Thymus (tissue), 11 donors: ENCODE measurements around the gene ZKSCAN2. TPM values are rescaled to one million over a fixed set of nuclear protein-coding genes. Genes with fewer than 3 reads are reported as not detected.

ENCODE experiments used
- DNase-seq, 9 donors: peaks; one replicate each; pipeline ENCODE4 v3.0.0-alpha.2; 2013; ENCODE audit warnings: low spot score in 9 of 9, low read depth in 6 of 9, missing footprints in 1 of 9
- H3K27ac ChIP-seq, 2 donors: one replicate each; pipeline ENCODE4 v1.5.1; 2013; ENCODE audit warnings: control low read depth in 1 of 2, low read depth in 1 of 2, low read length in 1 of 2, mild to moderate bottlenecking in 1 of 2, moderate library complexity in 1 of 2
- H3K27me3 ChIP-seq, 2 donors: one replicate each; pipeline ENCODE4 v1.5.1; 2013; ENCODE audit warnings: low read length in 1 of 2; ENCODE audit not compliant: control insufficient read depth in 2 of 2, insufficient read depth in 1 of 2
- H3K36me3 ChIP-seq, 2 donors: one replicate each; pipeline ENCODE4 v1.5.1; 2013; ENCODE audit warnings: low read length in 1 of 2, mild to moderate bottlenecking in 1 of 2, moderate library complexity in 1 of 2; ENCODE audit not compliant: control insufficient read depth in 2 of 2, insufficient read depth in 2 of 2
- H3K4me1 ChIP-seq, 2 donors: one replicate each; pipeline ENCODE4 v1.5.1; 2013; ENCODE audit warnings: low read length in 2 of 2; ENCODE audit not compliant: control insufficient read depth in 2 of 2, insufficient read depth in 2 of 2
- H3K4me3 ChIP-seq, 2 donors: one replicate each; pipeline ENCODE4 v1.5.1; 2013; ENCODE audit warnings: low read length in 2 of 2, control low read depth in 1 of 2, mild to moderate bottlenecking in 1 of 2
- H3K9me3 ChIP-seq, 2 donors: one replicate each; pipeline ENCODE4 v1.5.1; 2013; ENCODE audit warnings: low read length in 1 of 2, mild to moderate bottlenecking in 1 of 2; ENCODE audit not compliant: control insufficient read depth in 2 of 2, insufficient read depth in 1 of 2
- WGBS: extraction: QIAGEN DNeasy Blood & Tissue Kit; methylation state at CpG from one replicate; pipeline ENCODE4 v1.1.7; 2013; 5-methylcytosine and 5-hydroxymethylcytosine counted together
- polyA plus RNA-seq: library from polyadenylated mRNA; stranded (reverse); fragments of 200-250 nt; gene quantifications from one replicate; pipeline ENCODE4 v1.2.3, GENCODE V29; 2013
- total RNA-seq: library from RNA; stranded (reverse); fragments of 120-200 nt; gene quantifications from one replicate; pipeline ENCODE4 v1.2.4, GENCODE V29; 2013
- donor health status: healthy.

Gene ZKSCAN2
- total and polyA plus RNA-seq, 2 donors = 1.2 to 3.3 TPM

DNA sequence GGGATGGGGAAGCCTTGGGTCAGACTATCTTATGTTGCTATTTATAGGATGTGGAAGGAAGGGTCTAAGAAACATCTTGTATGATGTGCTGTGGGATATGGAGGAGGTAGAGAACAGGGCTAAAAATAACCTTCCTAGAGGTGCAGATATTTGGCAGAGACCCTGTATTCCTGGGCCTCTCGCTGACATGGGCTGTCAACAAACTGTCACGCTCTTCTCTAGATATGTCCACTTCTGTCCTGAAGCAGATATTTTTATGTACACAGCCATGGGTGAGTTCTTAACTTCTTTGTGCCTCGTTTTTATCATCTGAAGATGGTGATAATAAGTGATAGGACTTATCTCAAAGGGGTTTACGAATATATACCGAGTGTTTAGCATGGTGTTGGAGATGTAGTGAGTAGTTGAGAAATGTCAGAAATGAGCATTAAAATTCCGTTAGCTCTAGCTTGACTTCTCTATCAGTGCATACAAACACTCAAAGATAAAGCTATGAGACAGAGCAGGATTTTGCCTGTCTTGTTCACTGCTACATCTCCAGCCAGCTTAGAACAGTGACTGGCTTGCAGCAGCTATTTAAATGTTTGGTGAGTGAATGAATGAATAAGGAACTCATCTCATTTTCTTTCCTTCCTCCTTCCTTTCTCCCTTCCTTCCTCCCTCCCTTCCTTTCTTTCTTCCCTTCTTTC is 43.8 kb downstream of the ZKSCAN2 start:
- 89% methylated on average over 6 of the region's 6 CpGs for WGBS
- no peak for DNase-seq
- Histone ChIP-seq H3K4me3 (no peak overlapping the region), H3K4me1 (no peaks in the 10 kb centered on the region), H3K27me3 (no peaks in the 10 kb centered on the region), H3K27ac (no peak overlapping the region), H3K9me3 (no peaks in the 10 kb centered on the region), H3K36me3 (no peaks in the 10 kb centered on the region)

DNA sequence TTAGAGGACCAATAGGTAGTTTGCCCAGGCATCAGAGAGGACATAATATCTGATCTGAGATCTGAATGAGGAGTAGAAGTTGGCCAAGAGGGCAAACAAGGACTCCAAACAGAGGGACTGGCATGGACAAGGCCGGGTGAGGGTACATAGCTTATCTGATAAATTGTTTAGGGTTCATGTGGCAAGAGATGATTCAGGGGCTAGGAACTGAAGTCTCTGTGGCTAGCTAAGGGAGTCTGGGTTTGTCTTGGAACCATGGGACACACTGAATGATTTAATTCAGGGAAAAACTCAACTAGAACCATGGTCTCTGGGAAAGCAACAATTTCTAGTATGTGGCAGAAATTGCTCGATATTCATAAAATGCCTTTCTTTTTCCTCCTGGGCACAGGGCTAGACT is 45.0 kb downstream of the ZKSCAN2 start:
- no peak overlapping the region for H3K4me3 ChIP-seq
- H3K27me3 ChIP-seq = no peaks in the 10 kb centered on the region
- no peak overlapping the region for H3K27ac ChIP-seq
- WGBS = 98% methylated on average over 2 of the region's 2 CpGs
- DNase-seq = no peak
- no peaks in the 10 kb centered on the region for H3K4me1 ChIP-seq
- H3K36me3 ChIP-seq = no peaks in the 10 kb centered on the region
- no peaks in the 10 kb centered on the region for H3K9me3 ChIP-seq

DNA sequence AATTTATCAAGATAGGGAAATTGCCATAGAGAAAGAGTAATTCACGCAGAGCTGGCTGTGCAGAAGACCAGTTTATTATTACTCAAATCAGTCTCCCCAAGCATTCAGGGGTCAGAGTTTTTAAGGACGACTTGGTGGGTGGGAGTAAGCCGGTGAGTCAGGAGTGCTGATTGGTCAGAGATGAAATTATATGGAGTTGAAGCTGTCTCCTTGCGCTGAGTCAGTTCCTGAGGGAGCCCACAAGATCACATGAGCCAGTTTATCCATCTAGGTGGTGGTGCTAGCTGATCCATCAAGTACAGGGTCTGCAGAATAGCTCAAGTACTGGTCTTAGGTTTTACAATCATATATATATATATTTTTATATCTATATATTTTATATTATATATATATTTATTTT is 46.9 kb downstream of the ZKSCAN2 start:
- H3K36me3 ChIP-seq = no peaks in the 10 kb centered on the region
- H3K4me3 ChIP-seq = no peak overlapping the region
- no peaks in the 10 kb centered on the region for H3K4me1 ChIP-seq
- H3K27ac ChIP-seq = no peak overlapping the region
- 16% methylated on average over 4 of the region's 4 CpGs for whole genome bisulfite sequencing
- DNase-seq = no peak
- no peaks in the 10 kb centered on the region for H3K9me3 ChIP-seq
- no peaks in the 10 kb centered on the region for H3K27me3 ChIP-seq

DNA sequence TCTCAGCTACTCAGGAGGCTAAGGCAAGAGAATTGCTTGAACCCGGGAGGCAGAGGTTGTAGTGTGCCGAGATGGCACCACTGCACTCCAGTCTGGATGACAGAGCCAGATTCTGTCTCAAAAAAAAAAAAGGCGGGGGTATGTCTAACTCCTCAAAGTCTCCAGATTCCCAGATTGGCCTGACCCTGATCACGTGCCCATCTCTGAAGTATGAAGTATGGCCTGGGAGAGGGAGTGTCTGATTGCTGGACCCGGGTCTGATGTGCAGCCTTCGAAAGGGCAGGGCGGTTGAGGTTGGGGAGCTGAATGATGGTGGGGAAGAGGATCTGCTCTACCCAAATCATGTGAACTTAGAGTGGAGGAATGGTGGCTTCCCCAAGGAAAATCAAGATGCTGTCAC is 58.2 kb downstream of the ZKSCAN2 start:
- Histone ChIP-seq H3K36me3 (no peaks in the 10 kb centered on the region), H3K4me1 (no peaks in the 10 kb centered on the region), H3K9me3 (no peaks in the 10 kb centered on the region), H3K27me3 (no peaks in the 10 kb centered on the region), H3K27ac (no peak overlapping the region), H3K4me3 (no peak overlapping the region)
- DNase-seq = no peak
- 96% methylated on average over 7 of the region's 7 CpGs for WGBS

DNA sequence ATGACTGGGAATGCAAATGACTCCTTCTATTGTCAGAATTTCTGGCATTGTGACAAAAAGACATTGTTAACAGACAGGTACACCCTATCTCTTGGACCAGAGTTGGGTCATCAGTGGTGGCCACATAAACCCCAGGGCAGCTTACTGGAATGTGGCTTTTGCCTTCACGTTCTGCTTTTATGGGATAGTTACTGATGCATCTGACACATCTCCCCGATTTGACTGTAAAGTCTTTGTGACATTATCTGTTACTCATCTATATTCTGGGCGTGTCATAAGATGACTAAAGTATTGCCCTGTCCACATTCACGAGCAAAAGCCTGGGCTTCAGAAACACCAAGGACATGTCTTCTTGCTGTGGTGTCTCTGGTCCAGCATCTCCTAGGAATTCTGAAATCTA is 59.6 kb downstream of the ZKSCAN2 start:
- no peak for DNase-seq
- H3K27me3 ChIP-seq = no peaks in the 10 kb centered on the region
- 92% methylated on average over 4 of the region's 4 CpGs for WGBS
- H3K9me3 ChIP-seq = no peaks in the 10 kb centered on the region
- H3K36me3 ChIP-seq = no peaks in the 10 kb centered on the region
- no peak overlapping the region for H3K27ac ChIP-seq
- no peak overlapping the region for H3K4me3 ChIP-seq
- H3K4me1 ChIP-seq = no peaks in the 10 kb centered on the region

DNA sequence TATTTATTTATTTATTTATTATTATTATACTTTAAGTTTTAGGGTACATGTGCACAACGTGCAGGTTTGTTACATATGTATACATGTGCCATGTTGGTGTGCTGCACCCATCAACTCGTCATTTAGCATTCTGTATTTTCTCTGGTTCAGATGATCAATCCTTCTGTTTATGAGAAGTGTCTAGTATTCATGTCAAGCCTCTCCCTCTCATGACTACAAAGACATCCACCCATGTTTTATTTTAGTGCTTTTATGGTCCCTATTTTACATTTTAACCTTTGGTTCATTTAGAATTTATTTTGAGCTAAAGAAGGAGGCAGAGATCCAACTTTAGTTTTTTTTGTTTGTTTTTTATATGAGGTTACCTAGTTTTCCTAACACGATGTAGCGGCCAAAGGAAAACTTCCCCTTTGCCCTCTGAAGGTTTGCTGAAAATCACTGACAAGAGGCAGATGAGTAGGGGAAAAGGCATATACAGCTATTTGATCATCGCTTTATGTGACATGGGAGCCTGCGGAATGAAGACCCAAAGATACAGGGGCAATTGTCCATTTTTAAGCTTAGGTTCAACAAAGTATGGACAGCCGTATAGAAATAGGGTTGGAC is 63.3 kb downstream of the ZKSCAN2 start:
- no peak for DNase-seq
- 97% methylated on average over 7 of the region's 7 CpGs for WGBS
- Histone ChIP-seq H3K9me3 (no peaks in the 10 kb centered on the region), H3K36me3 (no peaks in the 10 kb centered on the region), H3K27me3 (no peaks in the 10 kb centered on the region), H3K4me1 (no peaks in the 10 kb centered on the region), H3K4me3 (no peak overlapping the region), H3K27ac (no peak overlapping the region)

DNA sequence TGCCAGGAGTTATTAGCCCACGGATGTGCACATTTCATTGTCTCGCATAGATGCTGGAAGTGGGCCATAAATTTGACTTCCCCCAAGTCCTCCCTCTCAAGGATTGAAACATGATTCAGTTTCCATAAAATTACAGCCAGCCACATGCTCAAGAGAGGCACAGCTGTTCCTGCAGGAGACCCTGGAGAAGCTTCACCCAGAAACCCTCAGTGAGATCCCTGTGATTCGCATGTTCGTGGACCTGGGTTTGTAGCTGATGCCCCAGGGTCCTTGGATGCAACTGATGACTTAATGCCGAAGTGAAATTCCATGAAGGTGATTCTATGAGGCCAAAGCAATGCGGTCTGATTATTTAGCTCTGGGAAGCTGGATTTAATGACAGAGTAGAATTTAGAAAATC is 65.5 kb downstream of the ZKSCAN2 start:
- H3K27ac ChIP-seq = no peak overlapping the region
- no peaks in the 10 kb centered on the region for H3K27me3 ChIP-seq
- no peak overlapping the region for H3K4me3 ChIP-seq
- no peaks in the 10 kb centered on the region for H3K9me3 ChIP-seq
- 93% methylated on average over 6 of the region's 6 CpGs for WGBS
- DNase-seq = no peak
- no peaks in the 10 kb centered on the region for H3K4me1 ChIP-seq
- H3K36me3 ChIP-seq = no peaks in the 10 kb centered on the region

DNA sequence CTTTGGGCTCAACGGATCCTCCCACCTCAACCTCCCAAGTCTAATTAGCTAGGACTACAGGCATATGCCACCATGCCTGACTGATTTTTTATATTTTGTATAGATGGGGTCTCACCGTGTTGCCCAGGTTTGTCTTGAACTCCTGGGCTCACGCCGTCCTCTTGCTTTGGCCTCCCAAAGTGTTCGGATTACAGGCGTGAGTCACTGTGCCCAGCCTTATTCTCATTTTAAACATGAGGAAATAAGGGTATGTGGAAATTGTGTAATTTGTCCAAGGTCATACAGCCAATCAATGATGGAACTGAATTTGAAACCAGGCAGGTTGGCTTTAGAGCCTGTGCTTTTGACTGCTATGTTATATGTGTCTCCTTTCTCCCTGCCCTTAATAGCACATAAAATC is 68.3 kb downstream of the ZKSCAN2 start:
- Histone ChIP-seq H3K36me3 (no peaks in the 10 kb centered on the region), H3K4me1 (no peaks in the 10 kb centered on the region), H3K27ac (no peak overlapping the region), H3K9me3 (no peaks in the 10 kb centered on the region), H3K4me3 (no peak overlapping the region), H3K27me3 (no peaks in the 10 kb centered on the region)
- DNase-seq = no peak
- 99% methylated on average over 6 of the region's 6 CpGs for WGBS

DNA sequence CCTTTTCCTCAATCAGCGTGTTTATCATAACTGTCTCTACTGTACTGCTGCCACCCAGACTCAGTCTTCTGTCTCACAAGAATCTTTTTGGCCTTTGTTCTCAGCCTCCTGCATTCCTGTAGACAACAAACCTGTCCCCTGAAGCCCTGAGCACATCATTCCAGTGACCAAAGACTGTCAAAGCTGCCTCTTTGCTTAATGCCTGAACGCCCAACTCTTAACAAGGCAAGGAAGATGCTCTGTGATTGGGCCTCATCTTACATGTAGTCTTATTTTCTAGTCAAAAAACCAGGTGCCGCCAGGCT is 70.2 kb downstream of the ZKSCAN2 start:
- 98% methylated on average over 3 of the region's 3 CpGs for WGBS
- H3K9me3 ChIP-seq = no peaks in the 10 kb centered on the region

More for the DNA sequence above, 70.2 kb downstream of the ZKSCAN2 start:
- no peaks in the 10 kb centered on the region for H3K27me3 ChIP-seq
- DNase-seq = no peak
- no peak overlapping the region for H3K4me3 ChIP-seq
- H3K27ac ChIP-seq = no peak overlapping the region
- H3K4me1 ChIP-seq = no peaks in the 10 kb centered on the region
- H3K36me3 ChIP-seq = no peaks in the 10 kb centered on the region
